Measurements from ENCODE around the gene OTOG. TPM values are rescaled to one million over a fixed set of nuclear protein-coding genes. Genes with fewer than 3 reads are reported as not detected.

OTOG gene
- total RNA-seq, 1 donor = not detected

DNA sequence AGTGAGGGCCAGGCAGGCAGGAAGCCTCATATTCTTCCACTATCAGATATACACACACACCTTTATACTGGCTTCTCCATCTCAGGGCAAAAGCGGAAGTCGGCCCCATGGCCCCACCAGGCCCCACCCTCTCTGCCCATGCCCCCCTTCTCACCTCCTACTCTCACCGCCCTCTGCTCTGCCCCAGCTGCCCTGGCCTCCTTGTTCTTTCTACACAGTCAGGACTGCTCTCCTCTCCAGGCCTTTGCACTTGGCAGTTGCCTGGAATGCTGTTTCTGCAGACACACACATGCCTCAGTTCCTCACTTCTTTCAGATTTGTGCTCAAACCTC lies 25.3 kb downstream of the OTOG start:
- DNase-seq (ENCODE audit: low read depth) = no peak
- TF ChIP-seq, protein P1, sequence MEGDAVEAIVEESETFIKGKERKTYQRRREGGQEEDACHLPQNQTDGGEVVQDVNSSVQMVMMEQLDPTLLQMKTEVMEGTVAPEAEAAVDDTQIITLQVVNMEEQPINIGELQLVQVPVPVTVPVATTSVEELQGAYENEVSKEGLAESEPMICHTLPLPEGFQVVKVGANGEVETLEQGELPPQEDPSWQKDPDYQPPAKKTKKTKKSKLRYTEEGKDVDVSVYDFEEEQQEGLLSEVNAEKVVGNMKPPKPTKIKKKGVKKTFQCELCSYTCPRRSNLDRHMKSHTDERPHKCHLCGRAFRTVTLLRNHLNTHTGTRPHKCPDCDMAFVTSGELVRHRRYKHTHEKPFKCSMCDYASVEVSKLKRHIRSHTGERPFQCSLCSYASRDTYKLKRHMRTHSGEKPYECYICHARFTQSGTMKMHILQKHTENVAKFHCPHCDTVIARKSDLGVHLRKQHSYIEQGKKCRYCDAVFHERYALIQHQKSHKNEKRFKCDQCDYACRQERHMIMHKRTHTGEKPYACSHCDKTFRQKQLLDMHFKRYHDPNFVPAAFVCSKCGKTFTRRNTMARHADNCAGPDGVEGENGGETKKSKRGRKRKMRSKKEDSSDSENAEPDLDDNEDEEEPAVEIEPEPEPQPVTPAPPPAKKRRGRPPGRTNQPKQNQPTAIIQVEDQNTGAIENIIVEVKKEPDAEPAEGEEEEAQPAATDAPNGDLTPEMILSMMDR (IDR thresholded peaks at IDR 0.05; ENCODE audit: insufficient read depth, low read depth, low read length) = no peak
- no peak overlapping the region for H3K4me3 ChIP-seq (ENCODE audit: low read depth, low read length)

DNA sequence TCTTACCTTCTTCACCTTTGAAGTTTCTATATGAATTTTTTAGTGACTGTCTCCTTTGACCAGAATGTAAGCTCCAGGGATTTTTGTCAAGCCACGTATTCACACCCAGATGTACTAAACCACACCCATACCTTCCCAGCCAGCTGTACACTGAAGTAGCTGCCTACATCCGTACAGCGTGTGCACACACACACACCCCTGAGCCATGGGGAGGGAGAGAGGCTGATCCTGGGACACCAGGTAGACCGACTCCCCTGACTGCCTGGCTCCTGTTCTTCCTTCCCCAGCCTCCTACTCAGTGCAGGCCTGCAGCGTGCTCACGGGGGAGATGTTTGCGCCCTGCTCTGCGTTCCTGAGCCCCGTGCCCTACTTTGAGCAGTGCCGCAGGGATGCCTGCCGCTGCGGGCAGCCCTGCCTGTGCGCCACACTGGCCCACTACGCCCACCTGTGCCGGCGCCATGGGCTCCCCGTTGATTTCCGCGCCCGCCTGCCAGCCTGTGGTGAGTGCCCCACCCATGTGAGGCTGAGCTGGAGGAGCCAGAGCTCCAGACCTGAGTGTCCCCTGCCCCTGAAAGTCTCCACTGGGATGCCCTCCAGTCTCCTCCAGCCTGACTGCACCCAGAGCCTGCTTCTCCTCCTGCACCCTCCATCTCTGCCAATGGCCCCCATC lies 25.9 kb downstream of the OTOG start:
- no peak for DNase-seq (ENCODE audit: low read depth)
- no peak overlapping the region for H3K4me3 ChIP-seq (ENCODE audit: low read depth, low read length)
- TF ChIP-seq, protein P1 (IDR thresholded peaks at IDR 0.05; ENCODE audit: insufficient read depth, low read depth, low read length) = no peak

DNA sequence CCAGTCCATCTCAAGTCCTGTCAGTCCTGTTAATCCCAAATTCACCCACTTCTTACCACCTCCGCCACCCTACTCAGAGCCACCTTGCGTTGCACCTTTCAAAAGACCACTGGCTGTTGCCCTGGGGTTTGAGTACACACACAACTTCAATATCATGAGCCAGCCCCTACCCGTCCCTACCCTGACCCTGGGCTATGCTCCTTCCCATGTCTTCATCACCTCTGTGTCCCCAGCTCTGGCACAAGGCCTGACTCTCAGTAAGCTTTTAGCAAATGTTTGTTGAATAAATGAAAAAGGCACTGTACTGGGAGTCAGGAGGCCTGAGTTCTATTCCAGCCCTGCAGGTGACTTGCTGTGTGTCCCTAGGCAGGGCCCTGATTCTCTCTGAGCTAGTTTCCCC lies 26.5 kb downstream of the OTOG start:
- H3K4me3 ChIP-seq (ENCODE audit: low read depth, low read length) = no peak overlapping the region
- TF ChIP-seq, protein P1 (IDR thresholded peaks at IDR 0.05; ENCODE audit: insufficient read depth, low read depth, low read length) = no peak
- no peak for DNase-seq (ENCODE audit: low read depth)

- TF ChIP-seq, protein P1 (IDR thresholded peaks at IDR 0.05; ENCODE audit: insufficient read depth, low read depth, low read length) = no peak
- no peak overlapping the region for H3K4me3 ChIP-seq (ENCODE audit: low read depth, low read length)
- no peak for DNase-seq (ENCODE audit: low read depth)
Observed at GRCh38 chr11:17574141-17575091, 27.4 kb downstream of the OTOG start.

DNA sequence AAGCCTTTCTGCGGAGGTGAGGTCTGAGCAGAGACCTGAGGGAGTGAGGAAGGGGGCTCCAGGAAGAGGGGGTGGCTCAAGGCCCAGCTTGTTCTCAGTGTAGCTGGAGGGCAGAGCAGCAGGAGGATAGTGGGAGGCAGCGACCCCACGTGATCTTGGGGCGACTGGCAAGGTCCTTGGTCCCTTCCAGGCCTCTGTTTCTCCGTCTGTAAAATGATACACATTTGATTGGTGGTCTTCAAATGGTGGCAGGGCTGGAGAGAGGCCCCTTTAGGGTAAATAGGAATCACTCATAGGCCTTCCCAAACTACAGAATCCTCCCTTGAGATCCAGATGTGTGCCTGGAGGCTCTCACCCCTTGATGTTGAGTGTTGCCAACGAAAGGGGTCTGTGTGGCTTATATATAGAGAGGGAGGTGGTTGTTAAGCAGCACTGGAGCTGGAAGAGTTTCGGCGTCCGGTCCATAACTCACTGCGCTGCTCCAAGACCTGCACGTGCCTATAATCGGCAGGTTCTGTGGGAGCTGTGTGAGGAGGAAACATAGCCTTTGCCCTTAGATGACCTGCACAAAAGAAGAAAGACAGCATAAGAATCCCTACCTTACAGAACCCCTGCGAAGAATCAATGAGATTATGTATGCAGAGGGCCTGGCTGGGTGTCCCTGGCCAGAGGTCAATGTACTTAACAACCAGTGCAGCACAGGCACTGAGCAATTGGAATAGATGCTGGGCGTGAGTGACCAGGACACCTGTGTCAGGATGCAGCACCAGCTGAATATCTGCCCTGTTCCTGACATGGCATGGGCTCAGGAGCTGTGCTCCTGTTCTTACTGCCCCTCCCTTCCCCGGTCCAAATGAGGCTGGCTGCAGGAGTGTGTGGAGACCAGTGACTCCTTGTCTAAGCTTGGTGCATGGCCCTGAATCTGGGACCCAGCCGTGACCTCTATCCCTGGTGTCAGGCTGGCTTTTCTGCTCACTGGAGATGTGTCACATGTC lies 28.7 kb downstream of the OTOG start:
- no peak for DNase-seq (ENCODE audit: low read depth)
- H3K4me3 ChIP-seq (ENCODE audit: low read depth, low read length) = no peak overlapping the region
- TF ChIP-seq, protein P1 (IDR thresholded peaks at IDR 0.05; ENCODE audit: insufficient read depth, low read depth, low read length) = no peak

DNA sequence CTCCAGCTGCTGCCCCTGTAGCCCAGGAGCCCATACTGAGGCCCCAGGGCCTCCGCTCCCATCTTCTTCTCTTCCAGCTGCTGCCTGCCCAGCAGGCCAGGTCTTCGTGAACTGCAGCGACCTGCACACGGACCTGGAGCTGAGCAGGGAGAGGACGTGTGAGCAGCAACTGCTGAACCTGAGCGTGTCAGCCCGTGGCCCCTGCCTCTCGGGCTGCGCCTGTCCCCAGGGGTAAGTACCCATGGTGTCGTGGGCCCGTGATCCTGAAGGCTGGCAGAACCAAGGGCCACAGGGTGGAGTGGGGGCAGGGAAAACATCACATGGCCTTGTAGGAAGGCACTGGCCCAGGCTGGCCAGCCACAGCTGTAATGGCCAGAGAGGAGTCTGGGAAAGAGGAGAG lies 31.2 kb downstream of the OTOG start:
- TF ChIP-seq, protein P1 (IDR thresholded peaks at IDR 0.05; ENCODE audit: insufficient read depth, low read depth, low read length) = no peak
- no peak overlapping the region for H3K4me3 ChIP-seq (ENCODE audit: low read depth, low read length)
- DNase-seq (ENCODE audit: low read depth) = no peak

Data from fibroblast of villous mesenchyme (primary cell).